H7 (cell line): ENCODE data around the gene PLEKHG4. TPM values are rescaled to one million over a fixed set of nuclear protein-coding genes. Genes with fewer than 3 reads are reported as not detected.
A peak's percentile ranks its signal among the peaks of the same experiment; 100 is the strongest.

Experiments used
- DNase-seq: peaks from one replicate; pipeline ENCODE4 v3.0.0; 2012
- H3K27me3 ChIP-seq: 2 replicates; pipeline ENCODE4 v1.6.0; 2011; ENCODE audit warnings: mild to moderate bottlenecking, low read length; ENCODE audit not compliant: control insufficient read depth, insufficient read depth
- H3K36me3 ChIP-seq: replicated peaks from 2 replicates; pipeline ENCODE4 v1.5.1; 2011; ENCODE audit warnings: low read length; ENCODE audit not compliant: control insufficient read depth, insufficient read depth
- H3K4me3 ChIP-seq: 2 replicates; pipeline ENCODE4 v1.5.1; 2011; ENCODE audit warnings: low read depth, mild to moderate bottlenecking, control low read depth, low read length, moderate library complexity; ENCODE audit not compliant: insufficient read depth
- total RNA-seq: library from RNA; depleted of rRNA; stranded (reverse); fragments of >200 nt; shearing (Covaris generic); gene quantifications from 2 replicates; pipeline ENCODE4 v1.2.3, GENCODE V29; 2014

The PLEKHG4 gene
- total RNA-seq, 1 experiment from 2014 or later, result 9.6 TPM

GRCh38 chr16:67250045-67250327 lies 29.3 kb upstream of the PLEKHG4 start:
- DNase-seq, result no peak
- peaks cover 2% of the 10 kb centered on the region; the same call in 1 of the 2 replicates for H3K36me3 ChIP-seq
- peaks cover 28% of the 10 kb centered on the region for H3K27me3 ChIP-seq
- no peak overlapping the region for H3K4me3 ChIP-seq

- no peak for DNase-seq
- H3K27me3 ChIP-seq, result peaks cover 26% of the 10 kb centered on the region
Observed at GRCh38 chr16:67252609-67253497, 26.5 kb upstream of the PLEKHG4 start.

GRCh38 chr16:67254801-67255552 lies 24.4 kb upstream of the PLEKHG4 start:
- no peak for DNase-seq
- no peak overlapping the region for H3K4me3 ChIP-seq
- peaks cover 2% of the 10 kb centered on the region; the same call in 1 of the 2 replicates for H3K36me3 ChIP-seq
- peaks cover 5% of the 10 kb centered on the region for H3K27me3 ChIP-seq

More at GRCh38 chr16:67252609-67253497, 26.5 kb upstream of the PLEKHG4 start:
- H3K4me3 ChIP-seq, result no peak overlapping the region
- H3K36me3 ChIP-seq, result peaks cover 2% of the 10 kb centered on the region; the same call in 1 of the 2 replicates

- no peak for DNase-seq
- Histone ChIP-seq H3K27me3 (no peaks in the 10 kb centered on the region; the same call in 1 of the 2 replicates), H3K36me3 (peaks cover 2% of the 10 kb centered on the region; the same call in 1 of the 2 replicates), H3K4me3 (no peak overlapping the region)
Observed at GRCh38 chr16:67255553-67256221, 23.6 kb upstream of the PLEKHG4 start.

GRCh38 chr16:67256701-67257230 lies 22.6 kb upstream of the PLEKHG4 start:
- Histone ChIP-seq H3K27me3 (no peaks in the 10 kb centered on the region), H3K36me3 (peaks cover 2% of the 10 kb centered on the region; the same call in 1 of the 2 replicates)
- no peak for DNase-seq

GRCh38 chr16:67257486-67258160 lies 21.7 kb upstream of the PLEKHG4 start:
- DNase-seq, result no peak
- H3K27me3 ChIP-seq, result no peaks in the 10 kb centered on the region; the same call in 1 of the 2 replicates
- no peak overlapping the region for H3K4me3 ChIP-seq
- H3K36me3 ChIP-seq, result peaks cover under 1% of the 10 kb centered on the region; the same call in 1 of the 2 replicates

More at GRCh38 chr16:67256701-67257230, 22.6 kb upstream of the PLEKHG4 start:
- no peak overlapping the region for H3K4me3 ChIP-seq

- Histone ChIP-seq H3K4me3 (no peak overlapping the region), H3K36me3 (no peaks in the 10 kb centered on the region; the same call in 1 of the 2 replicates), H3K27me3 (no peaks in the 10 kb centered on the region; the same call in 1 of the 2 replicates)
- no peak for DNase-seq
Observed at GRCh38 chr16:67258161-67258835, 21.0 kb upstream of the PLEKHG4 start.

GRCh38 chr16:67259705-67260104 lies 19.6 kb upstream of the PLEKHG4 start:
- Histone ChIP-seq H3K36me3 (no peaks in the 10 kb centered on the region; the same call in 1 of the 2 replicates), H3K27me3 (no peaks in the 10 kb centered on the region; the same call in 1 of the 2 replicates), H3K4me3 (no peak overlapping the region)
- no peak for DNase-seq

GRCh38 chr16:67260426-67261063 lies 18.8 kb upstream of the PLEKHG4 start:
- Histone ChIP-seq H3K27me3 (no peaks in the 10 kb centered on the region; the same call in 1 of the 2 replicates), H3K36me3 (no peaks in the 10 kb centered on the region; the same call in 1 of the 2 replicates), H3K4me3 (no peak overlapping the region)
- DNase-seq, result peak; percentile 75

- H3K27me3 ChIP-seq, result no peaks in the 10 kb centered on the region; the same call in 1 of the 2 replicates
- no peaks in the 10 kb centered on the region; the same call in 1 of the 2 replicates for H3K36me3 ChIP-seq
- H3K4me3 ChIP-seq, result no peak overlapping the region
- DNase-seq, result no peak
Observed at GRCh38 chr16:67263201-67263600, 16.1 kb upstream of the PLEKHG4 start.

GRCh38 chr16:67264277-67264676 lies 15.1 kb upstream of the PLEKHG4 start:
- no peak for DNase-seq
- Histone ChIP-seq H3K4me3 (no peak overlapping the region), H3K27me3 (no peaks in the 10 kb centered on the region; the same call in 1 of the 2 replicates), H3K36me3 (no peaks in the 10 kb centered on the region; the same call in 1 of the 2 replicates)

GRCh38 chr16:67264866-67265265 lies 14.5 kb upstream of the PLEKHG4 start:
- Histone ChIP-seq H3K36me3 (no peaks in the 10 kb centered on the region; the same call in 1 of the 2 replicates), H3K4me3 (no peak overlapping the region), H3K27me3 (no peaks in the 10 kb centered on the region; the same call in 1 of the 2 replicates)
- DNase-seq, result no peak

GRCh38 chr16:67265834-67266233 lies 13.5 kb upstream of the PLEKHG4 start:
- no peak for DNase-seq
- Histone ChIP-seq H3K4me3 (no peak overlapping the region), H3K27me3 (no peaks in the 10 kb centered on the region; the same call in 1 of the 2 replicates), H3K36me3 (no peaks in the 10 kb centered on the region; the same call in 1 of the 2 replicates)
